ENCODE results near the gene OR6S1.

The OR6S1 gene

GRCh38 chr14:20662968-20663732, 21.7 kb upstream of the OR6S1 start (continued):
- TF ChIP-seq ZSCAN5A (tag by site-specific recombination; IDR thresholded peaks at IDR 0.05): 0 out of 2 replicates have a peak, but pooled peaks have one; percentile 39
- no peak for TF ChIP-seq ZNF132 (tag by site-specific recombination; IDR thresholded peaks at IDR 0.05; ENCODE audit: borderline replicate concordance)
- TF ChIP-seq ZNF311 (tag by site-specific recombination; IDR thresholded peaks at IDR 0.05; ENCODE audit: borderline replicate concordance): no peak
- TF ChIP-seq ZNF324 (tag by site-specific recombination; IDR thresholded peaks at IDR 0.05): peak; percentile 84
- peak; percentile 88 for TF ChIP-seq ZNF600 (tag by site-specific recombination; IDR thresholded peaks at IDR 0.05)
- TF ChIP-seq ZNF146 (tag by site-specific recombination; IDR thresholded peaks at IDR 0.05): peak; percentile 14; the same call in 1 of the 2 replicates
- no peak for TF ChIP-seq ZNF354C (tag by site-specific recombination; IDR thresholded peaks at IDR 0.05; ENCODE audit: borderline replicate concordance, low read depth)
- peak; percentile 71; the same call in 1 of the 2 replicates for TF ChIP-seq KLF10 (tag by site-specific recombination; IDR thresholded peaks at IDR 0.05)
- peak; percentile 94; the same call in 1 of the 2 replicates for TF ChIP-seq ZNF391 (tag by site-specific recombination; IDR thresholded peaks at IDR 0.05; ENCODE audit: borderline replicate concordance, low read depth)
- peak; percentile 62; the same call in 1 of the 2 replicates for TF ChIP-seq ZBTB7A (tag by site-specific recombination; IDR thresholded peaks at IDR 0.05; ENCODE audit: low read depth)
- TF ChIP-seq ELK4 (IDR thresholded peaks at IDR 0.05; ENCODE audit: borderline replicate concordance, low read depth, low read length): no peak
- no peak for TF ChIP-seq GLI2 (tag by site-specific recombination; IDR thresholded peaks at IDR 0.05; ENCODE audit: borderline replicate concordance, low read depth)
- peak; percentile 86 for TF ChIP-seq SP7 (tag by site-specific recombination; IDR thresholded peaks at IDR 0.05)

- H3K4me3 ChIP-seq (ENCODE audit: low read depth, low read length): no peak overlapping the region
- TF ChIP-seq ZNF777 (tag by site-specific recombination; IDR thresholded peaks at IDR 0.05; ENCODE audit: borderline replicate concordance): no peak
- TF ChIP-seq ZBTB44 (tag by site-specific recombination; IDR thresholded peaks at IDR 0.05): no peak
- no peak for TF ChIP-seq ZBTB17 (tag by site-specific recombination; IDR thresholded peaks at IDR 0.05)
- no peak for TF ChIP-seq MYNN (tag by site-specific recombination; IDR thresholded peaks at IDR 0.05; ENCODE audit: borderline replicate concordance)
- TF ChIP-seq KLF7 (tag by site-specific recombination; IDR thresholded peaks at IDR 0.05; ENCODE audit: borderline replicate concordance): no peak
- TF ChIP-seq ZBTB10 (tag by site-specific recombination; IDR thresholded peaks at IDR 0.05): no peak
- TF ChIP-seq ZNF510 (tag by site-specific recombination; IDR thresholded peaks at IDR 0.05; ENCODE audit: insufficient replicate concordance): no peak
- TF ChIP-seq ZBTB49 (tag by site-specific recombination; IDR thresholded peaks at IDR 0.05; ENCODE audit: low read depth): no peak
- TF ChIP-seq ZNF707 (tag by site-specific recombination; IDR thresholded peaks at IDR 0.05): no peak
- no peak for TF ChIP-seq ZFP3 (tag by site-specific recombination; IDR thresholded peaks at IDR 0.05; ENCODE audit: low read depth)
- no peak for TF ChIP-seq ZNF776 (tag by site-specific recombination; IDR thresholded peaks at IDR 0.05; ENCODE audit: borderline replicate concordance)
These were observed 19.7 kb upstream of the OR6S1 start for GRCh38 chr14:20661197-20661596.

More at GRCh38 chr14:20661197-20661596, 19.7 kb upstream of the OR6S1 start:
- no peaks in the 10 kb centered on the region for H3K9me3 ChIP-seq (ENCODE audit: control insufficient read depth, insufficient read depth, low read depth, low read length)
- ChIA-PET CTCF (interaction anchor here (0.6 to 2.7 kb wide), 2 partner anchors 19 to 30 kb away, joined by 3 to 8 read pairs; no protein-coding TSS in a partner anchor), POLR2A (no interaction called here)
- no peak overlapping the region for H3K27ac ChIP-seq (ENCODE audit: extremely low read depth, low read depth, low read length)
- no peaks in the 10 kb centered on the region for H3K4me1 ChIP-seq (ENCODE audit: control insufficient read depth, insufficient read depth, low read length)
- no peaks in the 10 kb centered on the region for H3K36me3 ChIP-seq (ENCODE audit: control insufficient read depth in 2 of 2, insufficient read depth in 1 of 2, low read length in 2 of 2)

Data from HEK293 (cell line).